ENCODE results near the gene ATP9B.

Gene ATP9B

DNA sequence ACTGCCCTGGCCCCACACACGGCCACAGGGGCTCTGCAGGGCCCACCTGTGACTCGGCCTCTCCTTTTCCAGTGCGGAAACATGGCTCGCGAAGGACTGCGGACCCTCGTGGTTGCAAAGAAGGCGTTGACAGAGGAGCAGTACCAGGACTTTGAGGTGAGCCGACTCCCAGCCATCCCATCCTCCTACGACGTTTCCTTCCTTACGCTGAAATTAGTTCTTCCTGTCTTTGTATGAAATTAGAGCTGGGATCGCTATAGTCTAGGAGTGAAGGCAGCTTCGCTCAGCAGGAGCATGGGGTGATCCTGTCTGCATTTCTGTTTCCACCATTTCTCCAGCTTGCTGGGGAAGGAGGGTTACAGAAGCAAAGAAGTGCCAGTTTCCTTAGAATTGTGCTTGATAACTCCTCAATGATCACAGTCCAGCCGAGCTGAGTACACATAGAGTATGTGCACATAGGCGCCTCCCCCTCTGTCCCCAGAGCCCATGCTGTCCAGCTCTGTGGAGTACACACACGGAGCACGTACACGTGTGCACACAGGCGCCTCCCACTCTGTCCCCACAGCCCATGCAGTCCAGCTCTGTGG lies 267.5 kb downstream of the ATP9B start:
- DNase-seq, result no peak

DNA sequence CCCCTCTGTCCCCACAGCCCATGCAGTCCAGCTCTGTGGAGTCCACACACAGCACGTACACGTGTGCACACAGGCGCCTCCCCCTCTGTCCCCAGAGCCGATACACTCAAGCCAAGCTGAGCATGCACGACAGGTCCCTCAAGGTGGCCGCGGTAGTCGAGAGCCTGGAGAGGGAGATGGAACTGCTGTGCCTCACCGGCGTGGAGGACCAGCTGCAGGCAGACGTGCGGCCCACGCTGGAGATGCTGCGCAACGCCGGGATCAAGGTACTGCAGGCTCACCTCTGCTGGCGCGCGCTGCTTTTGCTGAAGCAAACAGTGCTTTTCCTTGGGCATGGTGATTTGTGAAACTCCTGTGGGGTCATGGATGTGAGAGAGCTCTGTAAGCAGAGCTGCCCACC lies 268.0 kb downstream of the ATP9B start:
- no peak for DNase-seq

DNA sequence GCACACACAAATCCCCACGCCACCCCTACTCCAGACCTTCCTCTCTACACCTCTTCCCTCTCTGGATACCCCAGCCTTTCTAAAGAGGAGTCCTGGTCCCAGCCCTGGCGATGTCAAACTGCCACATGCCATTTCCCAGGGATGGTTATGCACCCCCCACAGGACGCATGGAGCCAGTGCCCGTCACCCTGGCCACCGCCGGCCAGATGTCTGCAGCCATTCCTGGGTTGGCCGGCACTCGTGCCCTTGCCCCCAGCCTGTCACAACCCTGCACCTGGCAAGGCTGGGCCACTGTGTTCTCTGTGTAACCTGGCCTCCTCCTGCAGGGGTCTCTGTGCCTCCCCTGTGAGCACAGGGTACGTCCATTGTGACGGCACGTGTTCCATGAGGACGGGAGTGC lies 268.4 kb downstream of the ATP9B start:
- DNase-seq, result no peak

DNA sequence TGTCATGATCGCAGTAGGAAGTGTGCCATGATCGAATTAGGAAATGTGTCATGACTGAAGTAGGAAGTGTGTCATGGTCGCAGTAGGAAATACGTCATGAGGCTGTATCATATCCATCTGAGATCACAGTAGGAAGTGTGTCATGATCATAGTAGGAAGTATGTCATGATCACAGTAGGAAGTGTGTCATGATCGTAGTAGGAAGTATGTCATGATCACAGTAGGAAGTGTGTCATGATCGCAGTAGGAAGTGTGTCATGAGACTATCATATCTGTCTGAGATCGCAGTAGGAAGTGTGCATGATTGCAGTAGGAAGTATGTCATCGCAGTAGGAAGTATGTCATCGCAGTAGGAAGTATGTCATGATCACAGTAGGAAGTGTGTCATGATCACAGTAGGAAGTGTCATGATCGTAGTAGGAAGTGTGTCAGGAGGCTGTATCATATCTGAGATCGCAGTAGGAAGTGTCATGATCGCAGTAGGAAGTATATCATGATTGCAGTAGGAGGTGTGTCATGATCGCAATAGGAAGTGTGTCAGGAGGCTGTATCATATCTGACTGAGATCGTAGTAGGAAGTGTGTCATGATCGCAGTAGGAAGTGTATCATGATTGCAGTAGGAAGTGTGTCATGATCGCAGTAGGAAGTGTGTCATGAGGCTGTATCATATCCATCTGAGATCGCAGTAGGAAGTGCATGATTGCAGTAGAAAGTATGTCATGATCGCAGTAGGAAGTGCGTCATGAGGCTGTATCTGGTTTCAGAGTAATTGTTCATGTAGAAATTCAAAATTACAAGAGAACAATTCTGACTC lies 270.1 kb downstream of the ATP9B start:
- DNase-seq, result no peak

DNA sequence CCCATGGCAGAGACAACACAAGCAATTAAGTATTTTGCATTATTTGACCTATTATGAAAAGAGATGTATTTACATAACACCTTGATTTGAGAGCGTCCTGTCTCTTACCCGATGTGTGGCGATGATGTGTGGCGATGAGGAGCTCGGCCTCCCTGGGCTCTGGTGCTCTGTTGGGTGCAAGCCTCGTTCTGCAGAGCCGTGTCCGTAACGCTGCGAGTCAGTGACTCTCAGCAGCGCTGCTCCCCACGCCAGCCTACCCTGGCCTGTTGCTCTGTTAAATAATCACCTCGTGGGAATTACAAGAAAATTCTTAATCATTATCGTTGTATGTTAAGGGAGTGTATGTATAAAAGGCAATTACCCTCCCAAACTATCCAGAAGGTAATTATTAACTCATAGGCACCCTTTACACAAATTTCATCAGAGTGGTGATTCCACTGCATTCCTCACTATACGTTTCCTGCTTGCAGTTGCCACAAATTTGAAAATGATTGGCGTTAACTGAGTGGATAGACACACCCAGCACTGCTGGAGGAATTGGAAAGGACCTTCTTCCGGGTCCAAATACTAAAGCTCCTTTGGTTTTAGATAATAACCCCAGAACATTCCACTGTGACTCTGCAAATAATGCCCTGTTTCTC lies 274.5 kb downstream of the ATP9B start:
- DNase-seq, result no peak

DNA sequence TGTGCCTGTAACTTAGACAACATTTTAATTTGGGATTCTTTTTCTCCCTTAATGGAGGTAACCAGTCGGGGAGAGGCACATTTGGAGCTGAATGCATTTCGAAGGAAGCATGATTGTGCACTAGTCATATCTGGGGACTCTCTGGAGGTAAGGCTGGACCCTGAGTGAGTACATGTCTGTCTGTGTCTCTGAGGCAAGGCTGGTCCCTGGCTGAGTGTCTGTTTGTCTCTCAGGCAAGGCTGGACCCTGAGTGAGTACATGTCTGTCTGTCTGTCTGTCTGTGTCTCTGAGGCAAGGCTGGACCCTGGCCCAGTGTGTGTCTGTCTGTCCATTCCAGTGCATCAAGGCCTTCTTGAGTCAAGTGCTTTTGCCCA lies 275.0 kb downstream of the ATP9B start:
- DNase-seq, result no peak

DNA sequence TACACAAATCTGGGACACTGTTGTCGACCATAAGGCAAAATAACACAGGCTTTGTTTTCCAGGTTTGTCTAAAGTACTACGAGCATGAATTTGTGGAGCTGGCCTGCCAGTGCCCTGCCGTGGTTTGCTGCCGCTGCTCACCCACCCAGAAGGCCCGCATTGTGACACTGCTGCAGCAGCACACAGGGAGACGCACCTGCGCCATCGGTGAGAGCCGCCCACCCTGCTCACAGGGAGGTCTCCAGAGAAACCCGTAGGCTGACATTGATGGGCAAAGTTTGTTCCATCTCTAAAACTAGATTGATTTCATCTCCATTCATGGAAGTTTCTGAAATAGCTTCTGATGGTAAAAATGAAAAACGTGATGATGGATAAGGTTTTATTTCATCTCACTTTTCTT lies 276.2 kb downstream of the ATP9B start:
- DNase-seq, result no peak

DNA sequence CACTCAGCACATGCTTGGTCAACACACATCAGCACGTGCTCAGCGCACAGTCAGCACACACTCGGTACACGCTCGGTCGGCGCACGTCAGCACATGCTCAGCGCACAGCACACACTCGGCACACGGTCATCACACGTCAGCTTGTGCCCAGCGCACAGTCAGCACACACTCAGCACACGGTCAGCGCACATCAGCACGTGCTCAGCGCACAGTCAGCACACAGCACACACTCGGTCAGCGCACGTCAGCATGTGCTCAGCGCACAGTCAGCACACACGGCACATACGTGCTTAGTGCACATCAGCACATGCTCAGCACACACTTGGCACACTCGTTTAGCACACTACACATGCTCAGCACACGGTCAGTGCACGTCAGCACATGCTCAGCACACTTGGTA lies 276.8 kb downstream of the ATP9B start:
- no peak for DNase-seq

DNA sequence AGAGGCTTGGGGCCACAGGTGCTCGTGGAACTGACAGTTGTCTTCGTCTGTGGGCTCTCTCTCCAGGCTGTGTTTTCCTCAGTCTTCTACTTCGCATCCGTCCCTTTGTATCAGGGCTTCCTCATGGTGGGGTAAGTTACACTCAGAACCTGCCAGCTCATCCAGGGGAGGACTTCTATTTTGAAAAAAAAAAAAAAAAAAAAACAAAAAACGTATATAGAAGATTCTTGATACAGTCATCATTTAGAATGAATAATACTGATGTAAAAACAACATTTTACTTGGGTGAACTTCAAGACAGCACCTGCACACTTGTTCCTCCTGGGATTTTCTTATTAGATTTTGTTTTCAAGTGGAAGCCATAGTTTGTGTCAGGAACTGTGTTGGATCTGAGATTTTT lies 278.9 kb downstream of the ATP9B start:
- no peak for DNase-seq

DNA sequence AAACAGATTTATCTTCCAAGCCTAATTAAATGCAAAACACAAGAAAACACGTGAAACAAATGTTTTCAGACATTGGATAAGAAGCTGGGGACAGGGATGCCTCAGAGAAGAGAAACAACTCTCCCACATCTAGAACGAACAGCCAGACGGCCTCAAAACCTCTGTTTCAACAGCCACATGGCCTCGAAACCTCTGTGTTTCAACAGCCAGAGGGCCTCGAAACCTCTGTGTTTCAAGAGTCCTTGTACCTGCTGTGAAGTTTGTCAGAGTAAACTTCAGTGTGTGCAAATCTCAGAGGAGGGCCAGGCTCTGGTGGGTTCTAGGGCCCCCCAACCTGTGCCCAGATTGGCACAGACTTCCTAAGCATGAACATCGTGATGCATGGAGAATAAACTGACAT lies 283.2 kb downstream of the ATP9B start:
- no peak for DNase-seq

DNA sequence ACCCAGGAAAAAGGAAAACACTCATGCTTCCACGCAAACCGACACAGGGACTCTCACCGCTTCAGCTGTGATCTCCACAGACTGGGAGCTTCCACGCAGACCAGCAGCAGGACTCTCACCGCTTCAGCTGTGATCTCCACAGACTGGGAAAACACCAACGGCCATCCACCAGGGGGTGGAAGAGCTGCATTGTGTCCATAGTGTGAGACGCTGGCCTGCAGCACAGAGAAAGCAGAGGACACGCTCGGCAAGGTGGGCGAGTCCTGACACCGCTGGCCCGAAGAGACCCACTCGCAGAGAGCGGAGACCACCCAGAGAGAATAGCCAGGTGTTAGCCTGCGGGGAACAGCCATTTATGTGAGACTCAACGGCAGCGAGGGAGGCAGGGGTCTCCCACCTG lies 284.1 kb downstream of the ATP9B start:
- no peak for DNase-seq

DNA sequence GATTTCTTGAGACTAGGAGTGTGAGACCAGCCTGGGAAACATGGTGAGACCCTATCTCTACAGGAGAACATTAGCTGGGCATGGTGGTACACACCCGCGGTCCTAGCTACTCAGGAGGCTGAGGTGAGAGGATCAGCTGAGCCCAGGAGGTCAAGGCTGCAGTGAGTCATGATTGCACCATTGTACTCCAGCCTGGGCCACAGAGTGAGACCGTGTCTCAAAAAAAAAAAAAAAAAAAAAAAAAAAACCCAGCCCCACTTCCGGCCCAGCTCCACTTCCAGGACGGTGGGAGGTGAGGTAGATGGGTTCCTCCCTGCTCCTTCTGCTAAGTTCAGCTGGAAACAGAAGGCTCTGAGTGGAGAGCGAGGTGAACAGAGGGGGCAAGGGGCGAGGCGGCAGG lies 285.2 kb downstream of the ATP9B start:
- no peak for DNase-seq

DNA sequence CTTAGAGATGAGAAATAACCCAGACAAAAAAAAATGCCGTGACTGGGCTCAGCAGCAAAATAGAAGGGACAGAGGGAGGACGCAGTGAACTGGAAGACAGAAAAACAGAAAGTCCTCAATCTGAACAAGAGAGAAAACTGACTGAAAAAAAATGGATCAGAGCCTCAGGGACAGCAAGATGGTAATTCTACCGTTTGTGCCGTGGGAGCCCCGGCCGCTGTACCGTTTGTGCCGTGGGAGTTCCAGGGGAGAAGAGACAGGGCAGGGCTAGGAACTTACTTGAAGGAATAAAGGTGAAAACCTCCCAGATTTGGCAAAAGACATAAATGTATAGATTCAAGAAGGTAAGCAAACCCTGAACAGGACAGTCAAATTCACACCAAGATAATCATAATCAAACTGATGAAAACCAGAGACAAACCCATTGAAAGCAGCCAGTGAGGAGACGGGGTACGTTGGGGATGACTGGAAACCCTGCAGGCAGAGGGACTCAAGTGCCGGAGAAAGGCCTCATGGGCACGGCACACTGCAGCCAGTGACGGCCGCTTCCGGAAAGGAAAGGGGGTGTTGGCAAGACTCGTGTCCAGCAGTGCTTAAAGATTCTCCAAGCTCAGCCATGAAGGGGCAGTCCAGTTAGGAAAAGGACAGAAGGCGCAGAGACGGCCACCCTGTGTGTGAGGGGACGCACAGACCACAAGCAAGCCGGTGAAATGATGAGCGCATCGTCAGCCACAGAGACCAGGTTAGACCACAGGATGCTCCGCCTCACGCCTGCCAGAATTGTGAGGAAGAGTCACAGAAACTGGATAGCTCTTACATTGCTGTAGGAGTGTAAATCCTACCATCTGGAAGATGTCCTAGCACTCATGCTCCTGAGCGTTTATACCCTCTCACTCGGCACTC lies 286.5 kb downstream of the ATP9B start:
- DNase-seq, result no peak

DNA sequence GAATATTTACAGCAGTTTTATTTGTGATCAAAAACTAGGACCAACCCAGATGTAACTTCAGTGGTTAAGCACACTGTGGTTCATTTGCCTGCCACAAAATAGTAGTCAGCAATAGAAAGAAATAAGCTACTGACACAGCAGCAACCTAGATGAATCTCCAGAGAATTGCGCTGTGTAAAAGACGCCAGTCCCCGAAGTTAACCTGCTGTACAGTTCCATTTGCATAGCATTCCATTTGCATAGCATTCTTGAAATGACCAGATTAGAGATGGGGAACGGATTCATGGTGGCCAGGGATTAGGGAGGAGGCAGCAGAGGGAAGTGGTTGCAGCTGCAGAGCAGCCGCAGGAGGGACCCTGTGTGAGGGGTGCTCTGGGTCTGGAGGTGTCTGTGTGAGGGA lies 287.2 kb downstream of the ATP9B start:
- DNase-seq, result no peak

DNA sequence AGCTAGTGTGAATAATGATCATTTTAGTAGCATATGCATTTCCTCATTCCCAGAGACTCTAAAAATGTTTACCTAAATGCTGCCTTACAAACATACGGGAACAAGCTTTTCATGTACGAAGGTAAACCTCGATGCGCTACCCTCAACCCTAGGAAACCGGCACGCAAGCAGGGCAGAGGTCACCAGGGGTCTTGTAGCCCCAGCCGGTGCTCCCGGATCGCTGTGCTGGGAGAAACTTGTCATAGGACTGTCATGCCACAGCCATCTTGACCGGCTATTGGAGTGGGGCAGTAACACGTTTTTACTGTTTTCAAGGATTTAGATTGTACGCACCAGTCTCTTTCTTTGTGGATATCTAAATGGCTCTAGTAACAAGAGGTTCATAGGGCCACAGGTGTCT lies 291.7 kb downstream of the ATP9B start:
- DNase-seq, result no peak

DNA sequence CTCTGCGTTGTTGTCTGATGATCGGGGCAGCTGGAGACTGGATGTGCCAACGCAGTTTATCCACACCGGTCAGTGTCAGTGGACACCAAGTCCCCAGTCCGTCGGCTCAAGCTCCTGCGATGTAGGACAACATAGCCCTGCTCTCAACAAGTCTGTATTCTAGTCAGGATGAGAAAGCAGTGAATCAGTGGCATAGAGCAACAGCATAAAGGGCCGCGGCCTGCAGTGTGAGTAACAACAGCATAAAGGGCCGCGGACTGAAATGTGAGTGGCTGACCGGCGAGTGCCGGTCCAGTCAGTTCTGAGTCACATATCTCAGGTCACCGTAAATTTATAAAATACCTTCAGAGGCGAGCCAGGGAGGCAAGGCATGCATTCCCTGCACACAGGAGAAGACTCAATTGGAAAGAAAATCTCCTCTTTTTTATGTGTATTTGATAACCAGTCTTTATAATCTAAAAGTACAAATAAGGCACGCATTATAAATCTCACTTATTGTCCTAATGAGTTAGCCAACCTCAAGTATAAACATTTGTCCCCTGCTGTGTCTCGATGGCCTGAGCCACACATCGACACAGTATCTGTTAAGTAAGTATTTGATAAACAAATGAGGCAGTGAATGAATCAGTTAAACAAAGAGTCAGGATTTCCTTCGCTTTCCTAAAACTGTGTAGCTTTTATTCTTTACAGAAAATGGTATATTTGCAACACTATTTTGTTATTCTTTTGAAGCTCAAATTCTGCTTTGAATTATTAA lies 292.8 kb downstream of the ATP9B start:
- DNase-seq, result no peak

DNA sequence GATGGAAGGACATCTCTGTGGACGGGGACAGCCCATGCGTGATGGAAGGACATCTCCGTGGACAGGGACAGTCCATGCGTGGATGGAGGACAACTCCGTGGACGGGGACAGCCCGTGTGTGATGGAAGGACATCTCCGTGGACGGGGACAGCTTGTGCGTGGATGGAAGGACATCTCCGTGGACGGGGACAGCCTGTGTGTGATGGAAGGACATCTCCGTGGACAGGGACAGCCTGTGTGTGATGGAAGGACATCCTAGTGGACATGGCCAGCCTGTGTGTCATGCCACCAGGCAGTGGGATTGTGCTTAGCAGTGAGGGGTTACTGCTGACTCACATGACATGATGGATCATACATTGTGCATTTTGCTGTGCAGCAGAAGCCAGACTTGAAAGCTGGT lies 296.5 kb downstream of the ATP9B start:
- DNase-seq, result no peak

DNA sequence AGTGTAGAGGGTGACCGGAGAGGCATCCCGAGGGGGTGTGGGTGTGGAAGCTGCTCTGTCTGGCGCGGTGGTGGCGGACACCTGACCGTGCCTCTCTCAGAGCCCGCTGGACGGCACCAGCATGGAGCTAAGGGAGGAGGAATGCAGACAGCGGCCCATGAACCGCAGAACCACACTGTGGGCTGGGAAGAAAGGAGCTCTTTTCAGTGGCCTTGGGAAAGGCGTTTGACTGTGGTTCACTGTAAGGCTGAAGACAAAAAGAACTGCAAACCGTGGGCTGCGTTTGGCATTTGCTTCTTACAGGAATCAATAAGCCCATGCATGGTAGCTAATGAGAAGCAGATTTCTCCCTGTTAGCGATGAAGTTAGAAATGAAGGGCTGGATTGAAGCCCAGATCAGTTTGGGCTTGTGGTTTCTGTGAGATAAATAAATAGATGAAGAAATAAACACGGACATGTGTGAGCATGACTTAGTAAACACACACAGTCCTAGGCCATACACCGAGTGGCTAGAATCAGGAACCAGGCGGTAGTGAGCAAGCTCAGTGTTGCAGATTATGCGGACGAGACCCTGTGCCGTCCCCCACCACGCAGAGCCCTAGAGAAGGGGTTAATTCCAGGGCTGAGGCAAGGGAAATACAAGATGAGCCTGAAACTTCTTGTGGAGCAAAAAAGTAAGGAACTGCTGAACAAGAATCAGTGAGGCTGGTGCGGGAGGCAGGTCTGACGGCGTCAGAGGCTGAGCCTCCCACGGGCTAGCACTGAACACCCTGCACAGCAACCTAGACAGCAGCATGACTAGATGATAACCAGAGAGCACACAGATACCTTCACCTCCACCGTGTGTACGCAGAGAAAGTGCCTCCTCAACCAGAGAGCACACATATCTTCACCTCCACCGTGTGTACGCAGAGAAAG lies 297.2 kb downstream of the ATP9B start:
- DNase-seq, result no peak

DNA sequence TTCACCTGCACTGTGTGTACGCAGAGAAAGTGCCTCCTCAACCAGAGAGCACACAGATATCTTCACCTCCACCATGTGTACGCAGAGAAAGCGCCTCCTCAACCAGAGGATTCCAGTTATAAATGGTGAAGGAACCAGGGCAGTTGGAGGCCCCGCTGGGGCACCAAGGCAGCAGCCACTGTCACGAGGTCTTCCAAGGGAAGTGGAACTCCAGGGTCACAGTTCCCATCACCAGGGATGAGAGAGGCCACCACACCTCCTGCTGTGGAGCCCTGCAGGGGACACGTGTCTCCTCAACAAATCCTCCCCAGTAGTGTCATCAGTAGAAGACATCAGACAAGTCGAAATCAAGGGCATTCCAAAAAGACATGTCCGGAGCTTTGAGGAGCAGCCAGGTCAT lies 298.3 kb downstream of the ATP9B start:
- no peak for DNase-seq

DNA sequence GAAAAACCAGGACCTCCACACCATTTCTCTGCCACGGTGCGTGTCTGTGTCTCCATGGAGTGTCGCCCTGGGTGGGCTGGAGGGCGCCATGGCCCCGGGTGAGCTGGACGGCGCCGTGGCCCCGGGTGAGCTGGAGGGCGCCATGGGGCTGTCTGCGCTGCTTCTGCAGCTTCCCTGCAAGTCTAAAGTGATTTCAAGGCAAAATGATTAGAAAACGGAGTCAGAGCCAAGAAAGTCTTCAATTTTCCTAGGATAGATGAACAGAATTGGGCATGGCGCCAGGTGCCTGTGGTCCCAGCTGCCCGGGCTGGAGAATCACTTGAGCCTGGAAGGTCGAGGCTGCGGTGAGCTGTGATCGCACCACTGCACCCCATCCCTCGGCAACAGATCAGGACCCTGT lies 298.8 kb downstream of the ATP9B start:
- no peak for DNase-seq

DNA sequence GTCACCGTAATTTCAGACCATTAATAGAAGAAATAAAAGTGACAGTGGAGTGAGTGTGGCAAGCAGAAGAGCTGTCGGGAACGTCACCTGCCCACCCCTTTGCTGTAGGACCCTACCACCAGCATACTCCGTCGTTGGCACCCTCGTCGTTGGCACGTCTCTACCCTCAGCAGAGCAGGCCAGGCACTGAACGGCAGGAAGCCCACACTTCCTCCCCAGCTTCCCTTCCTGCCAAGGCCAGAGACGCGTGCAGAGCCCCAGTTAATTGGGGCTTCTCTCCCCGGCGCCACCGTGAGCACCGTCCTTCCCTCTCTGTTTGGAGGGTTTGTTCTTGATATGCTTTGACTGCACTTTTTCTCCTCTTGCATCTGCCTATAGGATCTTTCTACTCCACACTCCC lies 299.5 kb downstream of the ATP9B start:
- DNase-seq, result no peak

Data from right hindlimb (tissue), 1 donor.